ENCODE results near the gene CRIM1. TPM values are rescaled to one million over a fixed set of nuclear protein-coding genes. Genes with fewer than 3 reads are reported as not detected.

Gene CRIM1
- total and polyA plus RNA-seq, 3 experiments from 2014 or later, result 2.5 to 11.1 (median 10.7) TPM

- H3K36me3 Mint-ChIP-seq, result no peaks in the 10 kb centered on the region
- H3K27me3 Mint-ChIP-seq, result no peaks in the 10 kb centered on the region
- no peak for DNase-seq
- H3K4me1 ChIP-seq (ENCODE audit: insufficient read depth, low read length), result no peaks in the 10 kb centered on the region
- no peak overlapping the region for H3K4me3 Mint-ChIP-seq
- ChIA-PET POLR2A (no interaction called here), CTCF (interaction anchor here (1.3 kb wide), 2 partner anchors 13 to 17 kb away, joined by 3 read pairs; no protein-coding TSS in a partner anchor)
- no peaks in the 10 kb centered on the region for H3K9me3 ChIP-seq (ENCODE audit: low read length)
- H3K36me3 ChIP-seq (ENCODE audit: insufficient read depth, low read length), result no peaks in the 10 kb centered on the region
- no peaks in the 10 kb centered on the region for H3K27me3 ChIP-seq (ENCODE audit: insufficient read depth, low read length, poor library complexity, severe bottlenecking)
- H3K4me3 ChIP-seq (ENCODE audit: low read length), result no peak overlapping the region
- H3K27ac Mint-ChIP-seq, result no peak overlapping the region
- no peaks in the 10 kb centered on the region for H3K9me3 Mint-ChIP-seq
- H3K4me1 Mint-ChIP-seq, result peaks cover 14 to 28% (median 16%) of the 10 kb centered on the region in 3 donors
- H3K27ac ChIP-seq (ENCODE audit: low read depth, low read length), result no peak overlapping the region
Observed at GRCh38 chr2:36369716-36370115, 14.1 kb downstream of the CRIM1 start.

- H3K4me1 Mint-ChIP-seq, result peaks cover 14 to 28% (median 16%) of the 10 kb centered on the region in 3 donors
- no peak for DNase-seq
- H3K27ac ChIP-seq (ENCODE audit: low read depth, low read length), result no peak overlapping the region
- H3K9me3 ChIP-seq (ENCODE audit: low read length), result no peaks in the 10 kb centered on the region
- H3K4me1 ChIP-seq (ENCODE audit: insufficient read depth, low read length), result no peaks in the 10 kb centered on the region
- H3K36me3 ChIP-seq (ENCODE audit: insufficient read depth, low read length), result no peaks in the 10 kb centered on the region
- H3K27me3 Mint-ChIP-seq, result no peaks in the 10 kb centered on the region
- H3K36me3 Mint-ChIP-seq, result no peaks in the 10 kb centered on the region
- no peak overlapping the region for H3K4me3 ChIP-seq (ENCODE audit: low read length)
- ChIA-PET CTCF (interaction anchor here (1.3 kb wide), 1 partner anchor 18 kb away, joined by 3 read pairs; no protein-coding TSS in a partner anchor), POLR2A (no interaction called here)
- no peaks in the 10 kb centered on the region for H3K27me3 ChIP-seq (ENCODE audit: insufficient read depth, low read length, poor library complexity, severe bottlenecking)
- H3K9me3 Mint-ChIP-seq, result no peaks in the 10 kb centered on the region
- no peak overlapping the region for H3K27ac Mint-ChIP-seq
- no peak overlapping the region for H3K4me3 Mint-ChIP-seq
Observed at GRCh38 chr2:36370281-36370680, 14.7 kb downstream of the CRIM1 start.

GRCh38 chr2:36371070-36371874 lies 15.7 kb downstream of the CRIM1 start:
- DNase-seq, result no peak
- CTCF ChIA-PET, result no interaction called here
- Histone ChIP-seq H3K9me3 (ENCODE audit: low read length) (no peaks in the 10 kb centered on the region), H3K27ac (ENCODE audit: low read depth, low read length) (no peak overlapping the region), H3K27me3 (ENCODE audit: insufficient read depth, low read length, poor library complexity, severe bottlenecking) (no peaks in the 10 kb centered on the region), H3K4me1 (ENCODE audit: insufficient read depth, low read length) (no peaks in the 10 kb centered on the region), H3K4me3 (ENCODE audit: low read length) (no peak overlapping the region), H3K36me3 (ENCODE audit: insufficient read depth, low read length) (no peaks in the 10 kb centered on the region)
- no peaks in the 10 kb centered on the region for H3K36me3 Mint-ChIP-seq
- H3K4me3 Mint-ChIP-seq, result no peak overlapping the region
- peak overlapping the region in 2 of 8 donors; percentile 19 to 24 for H3K27ac Mint-ChIP-seq
- H3K4me1 Mint-ChIP-seq, result peaks cover 14 to 27% (median 16%) of the 10 kb centered on the region in 3 donors
- no peaks in the 10 kb centered on the region for H3K27me3 Mint-ChIP-seq
- POLR2A ChIA-PET, result no interaction called here
- H3K9me3 Mint-ChIP-seq, result no peaks in the 10 kb centered on the region

GRCh38 chr2:36371928-36372391 lies 16.4 kb downstream of the CRIM1 start:
- H3K4me3 ChIP-seq (ENCODE audit: low read length), result no peak overlapping the region
- POLR2A ChIA-PET, result no interaction called here
- H3K9me3 ChIP-seq (ENCODE audit: low read length), result no peaks in the 10 kb centered on the region
- Mint-ChIP-seq H3K36me3 (no peaks in the 10 kb centered on the region), H3K4me3 (no peak overlapping the region), H3K27me3 (no peaks in the 10 kb centered on the region), H3K9me3 (no peaks in the 10 kb centered on the region), H3K27ac (peak overlapping the region in 1 of 8 donors; percentile 7), H3K4me1 (peaks cover 14 to 20% (median 16%) of the 10 kb centered on the region in 3 donors)
- no peaks in the 10 kb centered on the region for H3K4me1 ChIP-seq (ENCODE audit: insufficient read depth, low read length)
- CTCF ChIA-PET, result no interaction called here
- H3K27me3 ChIP-seq (ENCODE audit: insufficient read depth, low read length, poor library complexity, severe bottlenecking), result no peaks in the 10 kb centered on the region
- no peaks in the 10 kb centered on the region for H3K36me3 ChIP-seq (ENCODE audit: insufficient read depth, low read length)
- no peak for DNase-seq
- H3K27ac ChIP-seq (ENCODE audit: low read depth, low read length), result no peak overlapping the region

GRCh38 chr2:36373149-36373926 lies 17.8 kb downstream of the CRIM1 start:
- no peaks in the 10 kb centered on the region for H3K27me3 Mint-ChIP-seq
- H3K4me3 ChIP-seq (ENCODE audit: low read length), result no peak overlapping the region
- H3K9me3 Mint-ChIP-seq, result no peaks in the 10 kb centered on the region
- peaks cover 0 to 3% (median 0%) of the 10 kb centered on the region in 3 donors for H3K36me3 Mint-ChIP-seq
- no peak for DNase-seq
- ChIA-PET POLR2A (no interaction called here), CTCF (no interaction called here)
- no peaks in the 10 kb centered on the region for H3K9me3 ChIP-seq (ENCODE audit: low read length)
- H3K4me3 Mint-ChIP-seq, result peak overlapping the region in 1 of 7 donors; percentile 51
- H3K27ac ChIP-seq (ENCODE audit: low read depth, low read length), result no peak overlapping the region
- H3K36me3 ChIP-seq (ENCODE audit: insufficient read depth, low read length), result no peaks in the 10 kb centered on the region
- H3K4me1 Mint-ChIP-seq, result peaks cover 14 to 20% (median 16%) of the 10 kb centered on the region in 3 donors
- no peaks in the 10 kb centered on the region for H3K27me3 ChIP-seq (ENCODE audit: insufficient read depth, low read length, poor library complexity, severe bottlenecking)
- no peaks in the 10 kb centered on the region for H3K4me1 ChIP-seq (ENCODE audit: insufficient read depth, low read length)
- H3K27ac Mint-ChIP-seq, result no peak overlapping the region

- no peak overlapping the region for H3K27ac ChIP-seq (ENCODE audit: low read depth, low read length)
- ChIA-PET CTCF (no interaction called here), POLR2A (no interaction called here)
- no peaks in the 10 kb centered on the region for H3K27me3 Mint-ChIP-seq
- no peaks in the 10 kb centered on the region for H3K9me3 Mint-ChIP-seq
- H3K4me3 ChIP-seq (ENCODE audit: low read length), result no peak overlapping the region
- H3K9me3 ChIP-seq (ENCODE audit: low read length), result no peaks in the 10 kb centered on the region
- H3K36me3 ChIP-seq (ENCODE audit: insufficient read depth, low read length), result no peaks in the 10 kb centered on the region
- H3K4me3 Mint-ChIP-seq, result no peak overlapping the region
- no peaks in the 10 kb centered on the region for H3K27me3 ChIP-seq (ENCODE audit: insufficient read depth, low read length, poor library complexity, severe bottlenecking)
- peaks cover 14 to 18% (median 16%) of the 10 kb centered on the region in 3 donors for H3K4me1 Mint-ChIP-seq
- H3K27ac Mint-ChIP-seq, result no peak overlapping the region
- no peak for DNase-seq
- peaks cover 0 to 6% (median 2%) of the 10 kb centered on the region in 3 donors for H3K36me3 Mint-ChIP-seq
- no peaks in the 10 kb centered on the region for H3K4me1 ChIP-seq (ENCODE audit: insufficient read depth, low read length)
Observed at GRCh38 chr2:36374585-36374984, 19.0 kb downstream of the CRIM1 start.

GRCh38 chr2:36376319-36376765 lies 20.8 kb downstream of the CRIM1 start:
- no peaks in the 10 kb centered on the region for H3K9me3 Mint-ChIP-seq
- POLR2A ChIA-PET, result no interaction called here
- no peaks in the 10 kb centered on the region for H3K27me3 Mint-ChIP-seq
- DNase-seq, result no peak
- H3K36me3 Mint-ChIP-seq, result peaks cover 1 to 6% (median 2%) of the 10 kb centered on the region in 3 donors
- H3K27ac Mint-ChIP-seq, result no peak overlapping the region
- no peak overlapping the region for H3K27ac ChIP-seq (ENCODE audit: low read depth, low read length)
- peaks cover 14 to 17% (median 16%) of the 10 kb centered on the region in 3 donors for H3K4me1 Mint-ChIP-seq
- H3K36me3 ChIP-seq (ENCODE audit: insufficient read depth, low read length), result no peaks in the 10 kb centered on the region
- H3K4me3 ChIP-seq (ENCODE audit: low read length), result no peak overlapping the region
- no peak overlapping the region for H3K4me3 Mint-ChIP-seq
- no peaks in the 10 kb centered on the region for H3K9me3 ChIP-seq (ENCODE audit: low read length)
- no peaks in the 10 kb centered on the region for H3K4me1 ChIP-seq (ENCODE audit: insufficient read depth, low read length)
- H3K27me3 ChIP-seq (ENCODE audit: insufficient read depth, low read length, poor library complexity, severe bottlenecking), result no peaks in the 10 kb centered on the region
- CTCF ChIA-PET, result no interaction called here
